Endothelial cell (in vitro differentiated cells): ENCODE measurements around the gene STX16. TPM values are rescaled to one million over a fixed set of nuclear protein-coding genes. Genes with fewer than 3 reads are reported as not detected.

Experiments
- DNase-seq: peaks from one replicate; pipeline ENCODE4 v3.0.0; 2021; ENCODE audit warnings: low spot score
- H3K27ac Mint-ChIP-seq: one replicate; pipeline ENCODE4 v1.8.0; 2021; ENCODE audit warnings: mixed read lengths, inconsistent platforms; ENCODE audit not compliant: unreplicated experiment
- H3K27me3 Mint-ChIP-seq: one replicate; pipeline ENCODE4 v1.8.0; 2021; ENCODE audit warnings: mild to moderate bottlenecking, moderate library complexity, mixed read lengths, inconsistent platforms; ENCODE audit not compliant: unreplicated experiment
- H3K36me3 Mint-ChIP-seq: one replicate; pipeline ENCODE4 v1.8.0; 2021; ENCODE audit warnings: mild to moderate bottlenecking, low read depth, mixed read lengths, inconsistent platforms; ENCODE audit not compliant: unreplicated experiment
- H3K4me1 Mint-ChIP-seq: one replicate; pipeline ENCODE4 v1.8.0; 2021; ENCODE audit warnings: mild to moderate bottlenecking, mixed read lengths, inconsistent platforms; ENCODE audit not compliant: unreplicated experiment
- H3K4me3 Mint-ChIP-seq: one replicate; pipeline ENCODE4 v1.8.0; 2021; ENCODE audit warnings: mild to moderate bottlenecking, mixed read lengths, inconsistent platforms; ENCODE audit not compliant: unreplicated experiment
- H3K9me3 Mint-ChIP-seq: one replicate; pipeline ENCODE4 v1.8.0; 2021; ENCODE audit warnings: mixed read lengths, inconsistent platforms; ENCODE audit not compliant: unreplicated experiment
- total RNA-seq: library from RNA; stranded (reverse); fragmentation: NEBNext Ultra II Directional; extraction: Animal tissue kit (Norgen Biotek cat#: 25700); gene quantifications from one replicate; pipeline ENCODE4 v1.2.1, GENCODE V29; 2021; ENCODE audit not compliant: unreplicated experiment
- TF ChIP-seq, protein P1 (sequence below): fragments of 200-600 bp; sonication (generic); IDR thresholded peaks from one replicate; pipeline ENCODE4 v1.5.0; 2021; ENCODE audit warnings: antibody characterized with exemption; ENCODE audit not compliant: unreplicated experiment

The STX16 gene
- total RNA-seq, 1 donor from 2014 or later, result 77.9 TPM

DNA sequence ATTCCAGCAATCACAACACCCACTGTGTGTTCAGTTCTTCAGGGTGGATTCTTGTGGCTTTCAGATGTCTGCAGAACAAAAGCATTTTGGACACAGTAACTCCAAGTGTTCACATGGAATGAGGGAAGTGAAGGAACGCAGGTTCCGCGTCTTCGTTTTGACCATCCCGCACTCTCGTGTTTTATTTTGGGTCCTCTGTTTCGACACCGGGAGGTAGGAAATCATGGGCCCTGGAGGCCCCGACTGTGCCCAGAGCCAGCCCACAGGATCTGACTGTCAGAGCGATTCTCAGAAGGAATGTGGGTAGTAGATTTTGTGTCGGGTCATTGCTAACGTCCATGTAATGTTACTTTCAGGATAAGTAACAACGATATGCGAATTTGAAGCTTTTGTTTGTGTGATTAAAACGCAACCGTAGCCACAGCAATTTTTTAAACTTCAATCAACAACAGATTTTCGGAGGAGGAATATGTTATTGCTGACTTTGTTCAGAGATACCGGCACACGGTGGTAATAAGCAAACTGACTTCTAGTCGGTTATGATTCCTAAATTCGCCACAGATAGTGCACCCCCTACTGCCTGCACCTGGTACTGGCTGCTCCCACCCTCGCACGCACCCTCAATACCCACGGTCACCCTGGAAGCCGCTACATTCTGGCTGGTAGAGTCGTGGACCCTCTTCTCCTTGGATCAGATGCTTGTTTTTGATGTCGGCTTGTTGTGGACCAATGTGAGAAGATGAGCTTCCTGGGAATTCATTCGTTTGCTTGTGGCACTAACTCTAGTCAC lies 52.0 kb downstream of the STX16 start:
- TF ChIP-seq, protein P1, sequence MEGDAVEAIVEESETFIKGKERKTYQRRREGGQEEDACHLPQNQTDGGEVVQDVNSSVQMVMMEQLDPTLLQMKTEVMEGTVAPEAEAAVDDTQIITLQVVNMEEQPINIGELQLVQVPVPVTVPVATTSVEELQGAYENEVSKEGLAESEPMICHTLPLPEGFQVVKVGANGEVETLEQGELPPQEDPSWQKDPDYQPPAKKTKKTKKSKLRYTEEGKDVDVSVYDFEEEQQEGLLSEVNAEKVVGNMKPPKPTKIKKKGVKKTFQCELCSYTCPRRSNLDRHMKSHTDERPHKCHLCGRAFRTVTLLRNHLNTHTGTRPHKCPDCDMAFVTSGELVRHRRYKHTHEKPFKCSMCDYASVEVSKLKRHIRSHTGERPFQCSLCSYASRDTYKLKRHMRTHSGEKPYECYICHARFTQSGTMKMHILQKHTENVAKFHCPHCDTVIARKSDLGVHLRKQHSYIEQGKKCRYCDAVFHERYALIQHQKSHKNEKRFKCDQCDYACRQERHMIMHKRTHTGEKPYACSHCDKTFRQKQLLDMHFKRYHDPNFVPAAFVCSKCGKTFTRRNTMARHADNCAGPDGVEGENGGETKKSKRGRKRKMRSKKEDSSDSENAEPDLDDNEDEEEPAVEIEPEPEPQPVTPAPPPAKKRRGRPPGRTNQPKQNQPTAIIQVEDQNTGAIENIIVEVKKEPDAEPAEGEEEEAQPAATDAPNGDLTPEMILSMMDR, result peak; percentile 42
- Mint-ChIP-seq H3K9me3 (no peaks in the 10 kb centered on the region), H3K4me1 (no peaks in the 10 kb centered on the region), H3K27me3 (peaks cover 8% of the 10 kb centered on the region), H3K27ac (no peak overlapping the region), H3K4me3 (peak overlapping the region; percentile 31), H3K36me3 (peaks cover 43% of the 10 kb centered on the region)
- DNase-seq, result no peak

DNA sequence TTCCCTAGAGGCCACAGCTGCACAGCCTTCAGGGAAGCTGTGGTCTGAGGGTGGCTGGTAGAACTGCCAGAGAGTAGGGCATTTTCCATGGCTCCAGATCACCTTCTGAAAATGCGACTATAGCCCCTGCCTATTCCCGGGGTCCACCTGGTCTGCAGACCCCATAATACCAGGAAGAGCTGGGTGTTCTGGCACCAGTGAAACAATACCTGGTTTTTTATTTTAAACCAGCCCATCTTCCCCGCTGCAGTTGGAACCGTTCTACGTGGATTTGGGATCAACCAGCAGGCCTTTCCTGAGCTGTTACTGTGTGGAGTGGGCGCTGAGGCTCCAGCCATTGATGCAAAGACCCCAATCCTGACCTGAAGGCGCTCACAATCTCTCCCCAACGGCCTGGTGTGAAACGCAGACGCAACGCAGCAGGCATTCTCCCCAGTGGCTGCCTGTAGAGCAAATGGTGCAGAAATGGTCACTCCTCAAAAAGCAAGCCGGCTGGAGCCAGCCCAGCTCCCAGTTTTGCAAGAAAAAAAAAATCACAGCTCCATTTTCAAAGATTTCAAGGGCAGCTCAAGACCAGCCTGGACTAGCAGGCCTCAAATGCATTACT lies 52.8 kb downstream of the STX16 start:
- peaks cover 6% of the 10 kb centered on the region for H3K27me3 Mint-ChIP-seq
- peaks cover 1% of the 10 kb centered on the region for H3K4me1 Mint-ChIP-seq
- no peak for DNase-seq
- no peaks in the 10 kb centered on the region for H3K9me3 Mint-ChIP-seq
- peak overlapping the region; percentile 31 for H3K4me3 Mint-ChIP-seq
- H3K36me3 Mint-ChIP-seq, result peaks cover 40% of the 10 kb centered on the region
- TF ChIP-seq, protein P1, result no peak
- H3K27ac Mint-ChIP-seq, result no peak overlapping the region

DNA sequence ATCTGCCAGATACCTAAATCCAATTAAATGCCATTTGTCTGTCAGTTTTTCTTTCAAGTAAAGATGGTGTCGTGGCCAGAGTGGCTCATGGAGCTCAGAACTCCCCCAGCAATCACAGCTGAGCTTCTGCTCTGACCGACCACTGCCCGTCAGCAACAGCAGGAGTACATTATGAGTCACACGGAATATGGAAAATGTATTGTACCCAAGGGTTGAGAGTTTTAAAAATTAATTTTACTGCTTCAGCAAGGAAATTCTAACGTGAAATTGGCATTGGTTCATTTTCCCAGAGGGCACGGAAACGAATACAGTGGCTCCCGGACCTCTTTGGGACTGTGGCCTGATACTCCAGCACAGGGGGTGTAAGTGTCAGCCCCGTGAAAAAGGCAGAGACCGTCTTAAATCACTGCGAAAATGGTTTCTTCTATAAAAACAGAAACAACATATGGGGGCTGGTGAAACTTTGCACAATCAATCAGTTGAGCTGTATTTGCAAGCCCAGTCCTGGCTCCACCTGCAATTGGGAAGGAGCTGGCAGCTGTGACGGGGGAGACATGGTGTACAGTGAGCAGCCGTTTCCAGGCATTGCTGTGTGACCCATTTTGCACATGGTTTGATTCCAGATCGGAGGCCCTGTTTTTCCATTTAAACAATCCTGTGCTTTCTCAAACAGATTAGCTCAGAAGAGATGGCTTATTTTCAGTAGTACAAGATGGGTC lies 54.3 kb downstream of the STX16 start:
- Mint-ChIP-seq H3K27me3 (peaks cover 4% of the 10 kb centered on the region), H3K36me3 (peaks cover 31% of the 10 kb centered on the region), H3K4me1 (peaks cover 6% of the 10 kb centered on the region), H3K9me3 (no peaks in the 10 kb centered on the region), H3K4me3 (no peak overlapping the region), H3K27ac (no peak overlapping the region)
- TF ChIP-seq, protein P1, result no peak
- no peak for DNase-seq

DNA sequence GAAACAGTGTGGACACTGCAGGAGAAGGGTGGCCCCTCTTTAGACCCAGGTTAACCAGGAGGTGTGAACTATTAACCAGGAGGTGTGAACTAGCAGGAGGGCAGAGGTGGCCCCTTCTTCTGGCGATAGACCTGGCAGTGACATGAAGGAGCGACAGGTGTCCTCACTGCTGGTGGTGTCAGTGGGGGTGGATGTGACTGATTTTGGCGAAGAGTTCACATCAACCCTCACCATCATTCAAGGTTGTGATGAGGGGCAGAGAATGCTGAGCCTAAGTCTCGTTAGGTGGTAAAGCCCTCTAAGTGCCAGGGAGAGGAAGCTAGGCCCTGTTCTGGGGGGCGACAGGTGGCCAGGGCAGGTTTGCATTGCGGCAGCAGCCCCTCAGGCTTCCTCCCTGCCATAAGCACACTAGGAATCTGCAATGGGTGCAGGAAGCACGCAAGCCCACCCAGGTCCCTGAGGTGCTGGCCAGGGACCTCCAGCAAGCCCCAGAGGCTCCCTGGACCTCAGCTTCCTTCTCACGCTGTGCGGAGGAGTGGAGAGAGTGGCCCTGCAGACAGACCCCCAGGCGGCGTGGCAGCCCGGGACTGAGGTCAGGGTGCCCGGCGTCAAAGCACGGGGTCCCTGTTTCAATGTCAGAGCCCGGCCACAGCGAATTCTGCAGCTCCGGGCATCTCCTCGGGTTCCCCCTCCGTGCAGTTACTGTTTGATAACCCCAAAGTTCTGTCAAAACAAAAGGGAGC lies 55.2 kb downstream of the STX16 start:
- Mint-ChIP-seq H3K27me3 (peaks cover 3% of the 10 kb centered on the region), H3K4me1 (peaks cover 6% of the 10 kb centered on the region), H3K36me3 (peaks cover 27% of the 10 kb centered on the region), H3K4me3 (no peak overlapping the region), H3K9me3 (no peaks in the 10 kb centered on the region), H3K27ac (no peak overlapping the region)
- DNase-seq, result no peak
- TF ChIP-seq, protein P1, result no peak
